ENCODE results near the gene MIPOL1.

MIPOL1 gene

DNA sequence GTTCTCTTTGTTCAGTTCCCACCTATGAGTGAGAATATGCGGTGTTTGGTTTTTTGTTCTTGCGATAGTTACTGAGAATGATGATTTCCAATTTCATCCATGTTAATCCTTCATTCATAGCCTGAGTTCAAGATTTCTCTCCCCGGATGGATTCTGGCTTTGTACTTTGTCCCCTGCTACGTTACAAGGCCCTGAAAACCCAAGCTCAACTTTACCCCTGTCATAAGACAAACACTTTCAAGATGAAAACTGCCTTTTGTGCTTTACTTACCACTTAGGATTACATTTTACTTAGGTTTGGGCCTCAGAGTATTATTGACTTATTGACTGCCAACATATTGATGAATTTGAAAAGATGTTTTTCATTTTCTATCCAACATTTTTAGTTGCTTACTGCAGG, 361.0 kb downstream of the MIPOL1 start:
- DNase-seq = no peak

DNA sequence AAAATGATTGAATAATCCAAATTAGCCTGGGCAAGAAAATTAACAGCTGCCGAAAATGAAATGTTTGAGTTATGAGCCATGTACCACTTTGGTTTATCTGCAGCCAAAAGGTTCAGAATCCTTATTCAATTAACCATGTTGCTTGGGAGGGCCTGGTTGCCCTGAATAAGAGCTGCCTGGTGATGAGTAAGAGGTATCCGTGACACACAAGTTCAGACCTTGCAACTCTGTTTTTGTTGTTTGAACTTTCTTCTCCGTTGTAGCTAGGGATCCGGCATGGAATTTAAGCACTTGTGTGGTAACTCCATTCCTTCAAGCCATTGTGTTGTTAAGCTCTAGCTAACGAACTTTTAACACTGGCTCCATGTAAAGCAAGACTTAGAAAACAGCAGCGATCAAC, 361.6 kb downstream of the MIPOL1 start:
- DNase-seq = no peak

DNA sequence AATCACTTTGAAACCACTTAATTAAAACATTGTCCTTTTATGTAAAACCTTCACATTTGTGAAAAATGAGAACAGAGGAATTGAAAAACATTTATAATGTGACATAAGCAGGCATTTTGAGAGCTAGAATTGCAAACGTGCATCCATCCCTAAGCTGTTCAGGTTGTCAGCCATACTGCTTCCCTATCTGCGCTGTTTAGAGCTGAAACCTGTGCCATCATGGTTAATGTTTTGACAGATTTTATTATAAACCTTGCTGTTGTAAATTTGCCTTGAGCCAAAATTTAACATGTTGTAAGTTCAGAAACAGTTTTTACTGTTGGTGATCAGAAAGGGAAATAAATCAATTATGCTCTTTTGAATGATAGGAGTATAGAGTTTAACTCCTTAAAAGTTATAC, 365.5 kb downstream of the MIPOL1 start:
- DNase-seq = no peak

DNA sequence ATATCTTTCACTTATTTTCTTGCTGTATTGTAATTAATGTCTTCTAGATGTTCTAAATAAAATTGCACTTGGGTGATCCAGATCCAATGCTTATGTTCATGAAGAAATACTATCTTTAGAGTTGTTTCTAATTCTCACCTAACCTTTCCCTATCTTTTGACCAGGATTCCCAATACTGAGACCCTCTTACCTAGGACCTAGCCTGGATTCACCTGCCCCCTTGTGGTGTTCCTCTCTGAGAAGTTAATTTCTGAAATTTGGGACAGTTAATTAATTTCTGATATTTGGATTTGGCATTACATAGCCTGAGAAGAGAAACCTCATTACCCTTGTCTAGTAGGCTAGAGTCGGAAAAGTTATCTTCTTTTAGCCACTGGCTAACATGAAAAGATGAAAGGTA, 367.8 kb downstream of the MIPOL1 start:
- DNase-seq = peak; percentile 41

DNA sequence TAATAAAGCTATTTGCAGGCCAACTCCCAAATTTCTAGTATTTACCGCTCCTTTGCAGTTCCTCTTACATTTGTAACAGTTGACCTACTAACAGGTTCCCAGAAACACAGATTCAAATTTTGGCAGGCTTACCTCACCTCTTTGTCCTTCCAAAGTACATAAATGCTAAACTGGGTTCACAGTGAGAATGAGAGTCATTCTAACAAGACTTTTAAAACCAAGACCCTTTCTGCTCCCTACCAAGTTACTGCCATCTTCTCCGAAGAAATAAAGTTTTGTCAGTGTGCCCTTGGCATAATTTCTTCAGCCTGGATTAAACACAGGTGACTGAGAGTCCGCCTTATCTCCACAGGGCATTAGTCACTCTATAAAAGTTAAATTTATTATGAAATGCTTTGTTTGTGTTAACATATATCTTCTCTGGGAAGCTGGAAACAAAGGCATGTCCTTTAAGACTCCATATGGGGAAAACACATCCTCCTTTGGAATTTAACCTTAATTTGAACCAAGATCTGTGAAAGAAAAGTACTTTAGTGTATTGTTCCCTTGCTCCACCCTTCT, 369.2 kb downstream of the MIPOL1 start:
- no peak for DNase-seq

DNA sequence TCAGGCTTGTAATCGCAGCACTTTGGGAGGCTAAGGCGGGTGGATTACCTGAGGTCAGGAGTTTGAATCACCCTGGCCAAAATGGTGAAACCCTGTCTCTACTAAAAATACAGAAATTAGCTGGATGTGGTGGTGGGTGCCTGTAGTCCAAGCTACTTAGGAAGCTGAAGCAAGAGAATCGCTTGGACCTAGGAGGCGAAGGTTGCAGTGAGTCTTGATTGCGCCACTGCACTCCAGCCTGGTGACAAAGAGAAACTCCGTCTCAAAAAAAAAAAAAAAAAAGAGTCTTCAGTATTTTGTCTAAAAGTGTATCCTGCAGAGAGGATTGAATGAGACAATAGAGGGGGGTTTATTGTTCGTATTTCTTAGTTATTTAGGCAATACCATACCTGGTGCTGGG, 372.0 kb downstream of the MIPOL1 start:
- no peak for DNase-seq

DNA sequence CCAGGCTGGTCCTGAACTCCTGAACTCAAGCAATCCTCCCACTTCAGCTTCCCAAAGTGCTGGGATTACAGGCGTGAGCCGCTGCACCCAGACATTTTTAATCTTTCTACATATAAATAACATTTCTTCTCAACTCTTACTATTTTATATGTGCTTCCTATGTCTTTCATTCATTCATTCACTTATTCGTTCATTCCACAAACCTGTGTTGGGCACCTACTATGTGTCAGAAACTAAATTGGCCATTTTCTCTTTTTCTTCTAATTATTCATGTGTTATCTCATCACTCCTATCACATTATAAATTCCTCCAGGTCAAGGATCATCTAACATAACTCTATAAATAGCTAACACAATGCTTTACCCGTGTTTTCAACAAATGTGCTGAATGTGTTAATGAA, 373.7 kb downstream of the MIPOL1 start:
- no peak for DNase-seq

DNA sequence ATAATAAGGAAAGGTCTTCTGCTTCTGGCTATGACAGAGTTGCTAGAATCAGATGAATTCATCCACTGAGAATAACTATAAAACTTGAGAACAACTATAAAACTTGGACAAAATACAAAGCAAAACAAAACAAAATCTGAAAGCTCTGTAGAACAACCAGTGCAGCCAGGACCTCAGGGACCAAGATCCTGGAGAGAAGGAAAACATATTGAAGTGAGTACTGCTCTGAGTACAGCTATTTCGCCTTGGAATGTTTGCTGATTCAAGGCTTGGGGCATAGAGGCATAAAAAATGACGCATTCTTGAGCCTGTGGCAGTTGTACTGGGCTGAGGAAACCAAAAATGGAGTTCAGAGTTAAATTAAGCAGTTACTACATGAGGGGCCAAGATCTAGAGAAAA, 375.6 kb downstream of the MIPOL1 start:
- no peak for DNase-seq

DNA sequence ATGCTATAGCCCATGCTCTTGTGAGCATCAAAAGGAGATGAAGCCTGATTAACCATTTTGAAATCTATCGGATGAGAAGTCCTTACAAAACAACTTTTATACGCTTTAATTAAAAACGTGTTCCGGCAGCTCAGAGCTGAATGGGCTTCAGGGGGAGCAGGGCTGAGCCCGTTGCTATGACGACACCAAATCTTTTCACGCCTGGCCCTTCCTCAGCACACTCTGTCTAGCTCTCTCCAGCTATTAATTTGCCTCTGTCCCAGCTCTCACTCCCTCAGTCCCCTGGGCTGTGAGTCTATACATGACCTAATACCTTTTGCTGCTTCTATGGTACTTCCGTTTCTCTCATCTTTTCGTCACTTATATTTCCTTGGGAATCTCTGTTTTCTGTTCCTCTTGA, 381.5 kb downstream of the MIPOL1 start:
- no peak for DNase-seq

DNA sequence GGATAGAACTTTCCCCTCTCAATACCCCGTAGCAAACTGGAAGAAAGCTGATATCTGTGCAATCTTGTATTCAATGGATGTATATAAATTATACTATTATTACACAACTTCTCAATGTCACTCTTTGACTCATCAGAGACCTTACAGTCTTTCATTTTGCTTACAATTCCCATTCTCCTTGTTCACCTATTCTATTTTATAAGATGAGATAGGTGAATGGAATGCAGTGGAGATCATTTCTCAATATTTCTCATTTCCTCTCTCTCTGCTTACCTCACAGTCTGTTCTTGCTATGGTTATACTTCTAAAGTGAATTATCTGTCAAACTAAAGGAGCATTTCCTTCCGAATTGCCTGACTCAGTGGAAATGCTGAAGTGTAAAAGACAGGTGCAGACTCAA, 382.4 kb downstream of the MIPOL1 start:
- DNase-seq = no peak

DNA sequence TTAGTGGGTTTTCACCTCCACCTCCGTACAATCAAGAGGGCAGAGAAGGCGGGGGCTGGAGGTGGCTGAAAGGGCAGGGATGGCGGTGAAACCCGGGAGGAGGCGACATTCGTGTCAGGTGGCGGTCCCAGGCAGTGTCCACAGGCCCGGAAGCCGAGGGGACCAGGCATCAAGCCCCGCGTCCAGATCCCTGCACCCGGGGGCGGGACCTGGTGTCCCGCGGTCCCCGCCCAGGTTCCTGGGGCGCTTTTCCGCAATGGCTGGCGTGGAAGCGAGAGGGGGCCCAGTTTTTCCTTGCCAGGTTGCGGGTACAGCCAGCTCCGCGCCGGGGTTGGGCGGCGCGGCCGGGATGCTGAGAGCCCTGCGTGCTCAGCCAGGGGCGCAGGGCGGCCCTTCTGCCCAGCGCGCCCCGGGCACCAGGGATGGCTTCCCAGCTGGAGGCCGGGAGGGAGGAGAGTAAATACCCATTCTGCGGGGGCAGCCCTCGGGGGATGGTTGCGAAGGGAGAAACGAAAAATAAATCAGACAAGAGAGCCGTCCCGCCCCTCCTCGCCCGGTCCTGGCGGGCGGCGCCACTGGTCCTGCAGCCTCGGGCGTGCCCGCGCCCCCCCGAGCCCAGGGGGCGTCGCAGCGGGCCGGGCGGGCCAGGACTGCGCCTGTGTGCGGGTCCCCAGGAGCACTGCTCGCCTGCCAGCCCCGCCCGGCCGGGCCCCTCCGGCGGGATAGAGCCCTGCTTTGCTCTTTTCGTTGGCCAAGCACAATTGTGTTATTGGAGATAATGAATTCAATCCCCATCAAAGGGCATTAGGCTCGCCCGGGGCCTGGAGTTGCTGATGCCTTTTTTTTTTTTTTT, 385.8 kb downstream of the MIPOL1 start:
- peak; percentile 81 for DNase-seq

DNA sequence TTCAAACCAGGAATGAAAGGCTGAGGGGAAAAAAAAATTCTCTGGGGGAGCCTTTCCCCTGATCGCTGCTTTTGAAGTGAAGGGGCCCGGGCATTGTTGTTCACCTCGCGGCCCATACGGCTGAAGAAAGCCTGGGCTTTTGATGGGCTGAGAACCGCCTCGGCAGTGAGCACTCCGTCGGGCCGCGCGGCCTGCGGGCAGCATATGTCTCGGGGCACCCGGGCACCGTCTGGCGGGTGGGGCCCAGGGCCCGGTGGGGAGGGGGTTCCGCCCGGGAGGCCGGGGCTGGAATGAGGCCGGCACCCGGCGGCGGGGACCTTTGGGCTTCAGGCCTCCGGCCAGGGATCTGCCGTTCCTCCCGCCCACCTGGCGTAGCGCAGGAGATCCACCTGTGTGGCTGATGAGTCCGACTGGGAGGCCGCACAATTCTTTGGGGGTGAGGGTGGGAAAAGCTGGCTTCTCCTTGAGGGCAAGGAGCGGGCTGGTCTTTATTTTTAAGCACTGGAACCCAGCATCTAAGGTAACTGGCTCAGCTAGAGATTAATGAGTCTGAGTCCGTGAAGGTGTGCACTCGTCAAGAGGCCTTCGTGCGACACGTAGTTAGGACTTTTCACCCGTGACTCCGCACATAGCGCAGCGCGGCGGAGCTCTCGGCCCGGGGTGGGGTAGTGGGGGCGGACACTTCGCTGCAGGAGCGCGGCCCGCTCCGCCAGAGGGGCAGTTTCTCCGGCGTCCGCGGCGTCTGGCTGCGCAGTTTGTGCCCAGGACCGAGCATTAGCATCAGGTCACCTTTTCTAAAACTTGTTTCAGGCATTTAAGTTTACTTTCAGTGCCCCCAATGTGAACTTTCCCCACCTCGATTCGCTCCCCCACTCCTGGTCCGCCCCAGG, 386.7 kb downstream of the MIPOL1 start:
- no peak for DNase-seq

DNA sequence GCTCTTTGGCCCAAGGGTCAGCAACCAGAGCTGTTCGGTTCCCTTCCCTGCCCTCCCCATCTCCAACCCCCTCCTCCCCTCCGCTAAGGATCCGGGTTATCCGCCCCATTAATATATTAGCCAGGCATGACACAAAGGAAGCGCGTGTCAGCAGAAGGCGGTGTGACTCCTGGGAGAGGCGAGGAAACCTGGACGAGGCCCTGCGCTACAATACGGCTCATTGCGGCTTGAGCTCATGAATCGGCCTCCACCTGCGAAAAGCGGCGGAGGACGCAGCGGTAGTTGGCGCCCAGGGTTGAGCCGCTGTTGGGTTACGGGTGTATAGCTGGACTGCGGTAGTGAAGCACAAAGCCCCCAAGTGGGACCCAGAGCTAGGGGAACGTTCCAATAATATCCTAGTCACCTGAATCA, 387.4 kb downstream of the MIPOL1 start:
- DNase-seq = no peak

DNA sequence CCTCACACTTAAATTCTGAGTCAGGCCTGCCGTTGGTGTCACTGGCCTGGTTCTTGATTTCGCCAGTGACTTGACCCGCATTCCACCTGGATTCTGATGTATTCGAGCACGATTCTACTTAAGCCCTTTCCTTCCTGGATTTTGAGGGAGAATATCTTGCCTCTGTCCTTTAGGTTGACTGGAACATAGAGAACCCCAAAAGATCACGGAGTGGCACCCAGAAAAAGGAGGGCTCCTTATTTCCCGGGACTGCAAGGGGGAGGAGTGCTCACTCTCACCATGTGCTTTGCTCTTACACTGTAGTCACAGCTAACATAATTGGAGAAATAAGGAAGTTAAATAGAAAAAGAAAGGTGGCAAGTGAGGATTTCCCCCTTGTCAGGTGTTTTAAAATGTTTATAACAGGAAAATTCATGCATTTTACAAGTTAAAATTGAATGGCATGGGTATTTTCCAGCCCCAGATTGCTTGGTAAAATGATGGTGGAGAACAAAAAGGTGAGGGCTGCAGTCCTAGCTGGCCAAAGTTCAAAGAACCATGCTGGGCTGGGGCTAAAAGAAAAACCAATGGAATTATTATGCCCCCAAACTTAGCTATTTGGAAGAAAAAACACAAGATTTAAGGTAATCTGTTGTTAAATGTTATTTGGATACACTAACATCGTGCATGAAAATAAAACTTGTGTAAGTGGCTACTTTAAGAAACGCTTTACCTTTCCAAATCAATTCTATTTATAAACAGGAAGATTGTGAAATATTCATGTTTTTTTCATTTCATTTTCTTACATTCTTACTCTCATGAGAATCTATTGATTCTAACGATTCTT, 388.4 kb downstream of the MIPOL1 start:
- no peak for DNase-seq

DNA sequence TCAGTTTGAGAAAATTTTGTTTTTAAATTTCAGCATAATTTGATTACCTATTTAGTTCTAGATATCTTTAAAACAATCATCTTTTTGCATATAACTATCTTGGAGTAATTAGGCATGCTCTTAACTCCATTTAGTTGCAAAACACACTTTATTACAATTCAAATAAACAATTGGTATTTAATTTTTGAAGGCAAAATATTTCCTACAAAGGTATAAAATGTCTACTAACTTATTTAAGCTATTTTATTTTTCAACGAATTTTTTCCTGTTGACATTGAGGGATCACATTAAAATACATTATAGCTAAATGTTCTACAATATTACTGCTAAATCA, 389.0 kb downstream of the MIPOL1 start:
- no peak for DNase-seq

DNA sequence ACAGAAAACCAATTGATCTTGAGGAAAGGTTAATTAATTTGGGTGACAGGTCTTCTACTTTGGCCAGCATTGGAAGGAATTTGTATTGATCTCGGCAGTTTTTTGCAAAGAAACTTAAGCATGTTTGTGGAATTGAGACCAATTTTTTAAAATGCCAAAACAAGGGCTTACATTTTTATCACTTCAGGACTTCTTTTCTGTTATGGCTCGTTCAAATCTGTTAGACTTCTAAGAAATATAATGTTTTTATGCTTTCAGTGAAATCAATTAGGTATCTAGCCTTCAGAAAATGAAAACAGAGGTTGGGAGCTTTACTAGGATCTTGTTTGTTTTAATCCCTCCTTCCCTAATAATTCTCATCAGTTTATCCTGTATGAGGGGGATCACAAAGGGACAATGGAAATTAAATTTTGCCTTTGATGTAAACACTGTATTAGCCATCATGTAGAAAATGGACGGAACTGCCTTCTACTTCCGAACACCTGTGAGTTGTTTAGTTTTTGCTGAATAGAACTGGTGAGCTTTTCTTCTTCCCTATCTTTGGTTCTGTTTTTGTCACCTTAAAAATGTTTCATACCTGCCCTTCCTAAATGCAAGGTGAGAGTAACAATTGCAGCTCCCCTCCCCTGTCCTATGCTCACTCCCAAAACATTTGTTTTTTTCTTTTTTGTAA, 389.5 kb downstream of the MIPOL1 start:
- DNase-seq = peak; percentile 23

DNA sequence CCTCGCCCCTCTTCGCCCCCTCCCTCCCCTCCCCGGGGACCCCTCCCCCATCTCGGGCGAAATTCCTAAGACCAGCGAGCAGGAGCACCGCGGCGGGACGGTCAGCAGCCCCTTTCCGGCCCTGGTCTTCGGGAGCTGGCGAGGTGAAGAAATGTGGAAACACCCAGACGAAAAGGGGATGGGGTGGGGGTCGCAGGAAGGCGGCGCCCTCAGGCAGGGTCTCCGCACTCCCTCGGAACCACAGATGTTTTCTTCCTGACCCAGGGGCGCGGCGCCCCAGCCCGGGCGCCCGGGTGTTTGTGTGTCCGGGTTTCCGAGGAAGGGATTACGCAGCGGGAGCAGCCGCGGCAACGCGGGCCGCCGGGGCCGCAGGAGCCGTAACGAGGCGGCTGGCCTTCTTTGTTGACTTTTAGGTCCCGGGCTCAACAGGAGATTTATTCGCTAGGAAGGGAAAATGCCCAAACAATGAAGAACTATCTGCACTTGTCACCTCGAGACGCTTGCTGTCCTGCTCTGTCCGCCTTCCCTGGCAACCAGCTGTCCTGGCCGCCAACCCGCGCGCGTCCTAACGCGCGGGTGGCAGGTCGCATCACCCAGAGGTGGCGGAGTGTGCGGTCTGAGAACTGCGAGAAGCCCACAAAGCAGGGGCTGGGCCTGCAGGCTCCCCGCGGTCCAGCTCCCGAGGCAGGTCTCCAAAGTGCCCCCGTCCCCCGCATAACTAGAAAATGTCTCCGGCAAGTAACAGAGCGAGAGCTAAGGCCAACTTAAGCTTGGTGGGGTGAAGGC, 390.3 kb downstream of the MIPOL1 start:
- peak; percentile 56 for DNase-seq

DNA sequence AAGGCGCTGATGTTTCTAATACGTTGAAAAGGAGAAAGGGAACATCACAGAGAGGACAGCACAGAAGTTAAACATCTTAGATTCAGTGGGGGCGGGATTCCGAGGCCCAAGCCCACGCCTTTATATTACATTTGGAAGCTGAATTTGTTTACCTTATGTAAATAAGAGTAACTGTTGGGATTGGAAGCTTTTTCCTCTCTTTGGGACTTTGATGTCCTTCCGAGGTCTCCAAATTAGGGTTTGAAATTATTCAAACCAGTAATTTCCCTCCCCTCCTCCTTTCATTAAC, 390.9 kb downstream of the MIPOL1 start:
- peak; percentile 65 for DNase-seq

DNA sequence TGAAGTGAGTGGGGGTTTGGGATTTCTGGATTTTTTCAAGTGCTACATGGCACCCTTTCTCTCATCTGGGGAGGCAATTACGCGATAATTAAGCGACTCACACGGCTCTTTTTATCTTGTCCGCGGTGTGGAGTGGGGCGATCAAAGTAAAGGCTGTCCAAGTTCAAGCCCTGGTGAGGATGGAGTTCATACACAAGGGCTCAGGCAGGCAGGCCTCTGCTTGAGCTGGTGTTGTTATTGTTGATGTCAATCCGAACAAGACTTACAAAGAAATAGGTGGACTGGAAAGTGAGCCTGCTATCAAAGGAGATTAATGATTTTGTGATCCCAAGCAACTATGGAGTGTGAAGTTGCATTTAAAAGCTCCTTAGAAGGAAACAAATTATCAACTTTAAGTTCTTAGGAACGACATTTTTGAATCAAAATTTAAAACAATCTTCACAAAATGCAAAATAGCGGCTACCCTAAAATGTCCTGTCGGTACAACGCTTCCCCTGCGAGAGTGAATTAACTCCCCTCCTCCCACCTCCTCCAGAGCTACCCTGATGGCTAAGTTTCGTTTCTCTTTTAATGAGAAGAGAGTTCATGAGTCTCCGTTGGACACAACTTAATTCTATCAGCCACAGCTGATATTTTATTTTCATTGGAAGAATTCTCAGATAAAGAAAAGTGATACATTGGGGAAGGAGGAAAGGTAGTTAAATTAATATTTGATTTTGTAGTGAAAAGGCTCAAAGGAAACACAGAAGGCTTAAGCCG, 391.4 kb downstream of the MIPOL1 start:
- peak; percentile 65 for DNase-seq

DNA sequence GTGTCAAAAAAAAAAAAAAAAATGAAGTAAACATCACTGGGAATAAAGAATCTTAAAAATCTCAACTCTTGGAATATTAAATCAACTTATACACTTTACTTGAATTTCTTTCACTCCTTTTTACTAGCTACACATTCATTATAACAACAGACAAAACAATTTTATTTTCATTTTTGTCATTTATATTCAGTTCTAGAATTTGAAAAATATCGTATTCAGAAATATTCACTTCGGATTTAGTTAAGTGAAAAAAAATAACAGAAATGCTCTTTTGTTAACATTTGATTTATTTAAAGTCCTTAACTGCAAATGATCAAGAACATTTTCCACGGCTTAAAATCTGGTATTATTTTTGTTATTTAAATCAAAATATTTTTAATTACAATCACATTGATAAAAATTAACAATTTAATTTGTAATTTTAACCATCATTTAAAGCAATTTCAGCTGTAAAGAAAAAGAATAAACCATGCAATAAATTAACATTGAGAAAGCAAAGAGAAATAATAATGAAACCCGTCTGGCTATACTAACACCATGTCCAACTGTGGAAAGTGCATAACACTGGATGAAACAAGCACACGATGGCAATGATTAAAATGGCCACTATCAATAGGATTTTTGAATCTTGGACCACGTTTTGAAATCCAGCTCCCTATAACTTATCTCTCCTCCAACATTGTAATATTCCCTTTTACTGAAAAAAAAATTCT, 392.1 kb downstream of the MIPOL1 start:
- no peak for DNase-seq
